Measurements from ENCODE around the gene USP6NL.

USP6NL gene

GRCh38 chr10:11539191-11539868 is 72.1 kb downstream of the USP6NL start:
- no peaks in the 10 kb centered on the region for H3K4me1 ChIP-seq (ENCODE audit: control insufficient read depth in 2 of 2, insufficient read depth in 2 of 2, low read length in 2 of 2)
- H3K9me3 ChIP-seq (ENCODE audit: control insufficient read depth in 2 of 2, low read length in 2 of 2), result no peaks in the 10 kb centered on the region
- H3K36me3 ChIP-seq (ENCODE audit: control insufficient read depth in 2 of 2, insufficient read depth in 2 of 2, low read length in 2 of 2), result no peaks in the 10 kb centered on the region
- no peak overlapping the region for H3K4me3 ChIP-seq (ENCODE audit: low read length in 2 of 2)
- no peaks in the 10 kb centered on the region for H3K27me3 ChIP-seq (ENCODE audit: control insufficient read depth in 2 of 2, insufficient read depth in 2 of 2, low read length in 2 of 2)
- H3K27ac ChIP-seq (ENCODE audit: low read depth in 2 of 2, low read length in 2 of 2), result peak overlapping the region in 1 of 2 donors; percentile 2
- no peak overlapping the region for H3K9ac ChIP-seq (ENCODE audit: low read depth in 1 of 2, low read length in 2 of 2)

GRCh38 chr10:11538834-11539190 is 72.6 kb downstream of the USP6NL start:
- peak overlapping the region in 1 of 2 donors; percentile 2 for H3K27ac ChIP-seq (ENCODE audit: low read depth in 2 of 2, low read length in 2 of 2)
- no peaks in the 10 kb centered on the region for H3K36me3 ChIP-seq (ENCODE audit: control insufficient read depth in 2 of 2, insufficient read depth in 2 of 2, low read length in 2 of 2)
- H3K4me3 ChIP-seq (ENCODE audit: low read length in 2 of 2), result no peak overlapping the region
- no peak overlapping the region for H3K9ac ChIP-seq (ENCODE audit: low read depth in 1 of 2, low read length in 2 of 2)
- no peaks in the 10 kb centered on the region for H3K4me1 ChIP-seq (ENCODE audit: control insufficient read depth in 2 of 2, insufficient read depth in 2 of 2, low read length in 2 of 2)
- no peaks in the 10 kb centered on the region for H3K9me3 ChIP-seq (ENCODE audit: control insufficient read depth in 2 of 2, low read length in 2 of 2)
- no peaks in the 10 kb centered on the region for H3K27me3 ChIP-seq (ENCODE audit: control insufficient read depth in 2 of 2, insufficient read depth in 2 of 2, low read length in 2 of 2)

GRCh38 chr10:11536228-11536627 is 75.2 kb downstream of the USP6NL start:
- H3K4me1 ChIP-seq (ENCODE audit: control insufficient read depth in 2 of 2, insufficient read depth in 2 of 2, low read length in 2 of 2), result peaks cover 0 to 3% of the 10 kb centered on the region in 2 donors
- no peaks in the 10 kb centered on the region for H3K27me3 ChIP-seq (ENCODE audit: control insufficient read depth in 2 of 2, insufficient read depth in 2 of 2, low read length in 2 of 2)
- H3K36me3 ChIP-seq (ENCODE audit: control insufficient read depth in 2 of 2, insufficient read depth in 2 of 2, low read length in 2 of 2), result no peaks in the 10 kb centered on the region
- no peak overlapping the region for H3K4me3 ChIP-seq (ENCODE audit: low read length in 2 of 2)
- no peak overlapping the region for H3K27ac ChIP-seq (ENCODE audit: low read depth in 2 of 2, low read length in 2 of 2)
- H3K9me3 ChIP-seq (ENCODE audit: control insufficient read depth in 2 of 2, low read length in 2 of 2), result no peaks in the 10 kb centered on the region
- H3K9ac ChIP-seq (ENCODE audit: low read depth in 1 of 2, low read length in 2 of 2), result no peak overlapping the region

- no peaks in the 10 kb centered on the region for H3K9me3 ChIP-seq (ENCODE audit: control insufficient read depth in 2 of 2, low read length in 2 of 2)
- H3K36me3 ChIP-seq (ENCODE audit: control insufficient read depth in 2 of 2, insufficient read depth in 2 of 2, low read length in 2 of 2), result no peaks in the 10 kb centered on the region
- peaks cover 0 to 3% of the 10 kb centered on the region in 2 donors for H3K4me1 ChIP-seq (ENCODE audit: control insufficient read depth in 2 of 2, insufficient read depth in 2 of 2, low read length in 2 of 2)
- H3K27me3 ChIP-seq (ENCODE audit: control insufficient read depth in 2 of 2, insufficient read depth in 2 of 2, low read length in 2 of 2), result no peaks in the 10 kb centered on the region
- no peak overlapping the region for H3K9ac ChIP-seq (ENCODE audit: low read depth in 1 of 2, low read length in 2 of 2)
- H3K4me3 ChIP-seq (ENCODE audit: low read length in 2 of 2), result no peak overlapping the region
- no peak overlapping the region for H3K27ac ChIP-seq (ENCODE audit: low read depth in 2 of 2, low read length in 2 of 2)
Observed at GRCh38 chr10:11535346-11535959, 76.0 kb downstream of the USP6NL start.

- no peaks in the 10 kb centered on the region for H3K36me3 ChIP-seq (ENCODE audit: control insufficient read depth in 2 of 2, insufficient read depth in 2 of 2, low read length in 2 of 2)
- peaks cover 3 to 5% of the 10 kb centered on the region in 2 donors for H3K4me1 ChIP-seq (ENCODE audit: control insufficient read depth in 2 of 2, insufficient read depth in 2 of 2, low read length in 2 of 2)
- no peaks in the 10 kb centered on the region for H3K9me3 ChIP-seq (ENCODE audit: control insufficient read depth in 2 of 2, low read length in 2 of 2)
- no peak overlapping the region for H3K9ac ChIP-seq (ENCODE audit: low read depth in 1 of 2, low read length in 2 of 2)
- H3K27me3 ChIP-seq (ENCODE audit: control insufficient read depth in 2 of 2, insufficient read depth in 2 of 2, low read length in 2 of 2), result no peaks in the 10 kb centered on the region
- no peak overlapping the region for H3K27ac ChIP-seq (ENCODE audit: low read depth in 2 of 2, low read length in 2 of 2)
- H3K4me3 ChIP-seq (ENCODE audit: low read length in 2 of 2), result no peak overlapping the region
Observed at GRCh38 chr10:11533328-11533781, 78.1 kb downstream of the USP6NL start.

- no peaks in the 10 kb centered on the region for H3K36me3 ChIP-seq (ENCODE audit: control insufficient read depth in 2 of 2, insufficient read depth in 2 of 2, low read length in 2 of 2)
- H3K4me3 ChIP-seq (ENCODE audit: low read length in 2 of 2), result peak overlapping the region in 1 of 2 donors; percentile 28
- no peak overlapping the region for H3K9ac ChIP-seq (ENCODE audit: low read depth in 1 of 2, low read length in 2 of 2)
- no peaks in the 10 kb centered on the region for H3K9me3 ChIP-seq (ENCODE audit: control insufficient read depth in 2 of 2, low read length in 2 of 2)
- peaks cover 3 to 7% of the 10 kb centered on the region in 2 donors for H3K4me1 ChIP-seq (ENCODE audit: control insufficient read depth in 2 of 2, insufficient read depth in 2 of 2, low read length in 2 of 2)
- no peaks in the 10 kb centered on the region for H3K27me3 ChIP-seq (ENCODE audit: control insufficient read depth in 2 of 2, insufficient read depth in 2 of 2, low read length in 2 of 2)
- H3K27ac ChIP-seq (ENCODE audit: low read depth in 2 of 2, low read length in 2 of 2), result no peak overlapping the region
Observed at GRCh38 chr10:11532306-11532705, 79.1 kb downstream of the USP6NL start.

- H3K36me3 ChIP-seq (ENCODE audit: control insufficient read depth in 2 of 2, insufficient read depth in 2 of 2, low read length in 2 of 2), result peaks cover 0 to 2% of the 10 kb centered on the region in 2 donors
- H3K27ac ChIP-seq (ENCODE audit: low read depth in 2 of 2, low read length in 2 of 2), result no peak overlapping the region
- no peak overlapping the region for H3K9ac ChIP-seq (ENCODE audit: low read depth in 1 of 2, low read length in 2 of 2)
- peaks cover 3 to 7% of the 10 kb centered on the region in 2 donors for H3K4me1 ChIP-seq (ENCODE audit: control insufficient read depth in 2 of 2, insufficient read depth in 2 of 2, low read length in 2 of 2)
- no peaks in the 10 kb centered on the region for H3K9me3 ChIP-seq (ENCODE audit: control insufficient read depth in 2 of 2, low read length in 2 of 2)
- no peak overlapping the region for H3K4me3 ChIP-seq (ENCODE audit: low read length in 2 of 2)
- H3K27me3 ChIP-seq (ENCODE audit: control insufficient read depth in 2 of 2, insufficient read depth in 2 of 2, low read length in 2 of 2), result no peaks in the 10 kb centered on the region
Observed at GRCh38 chr10:11530806-11531205, 80.6 kb downstream of the USP6NL start.

GRCh38 chr10:11529276-11529903 is 82.1 kb downstream of the USP6NL start:
- Histone ChIP-seq H3K27ac (ENCODE audit: low read depth in 2 of 2, low read length in 2 of 2) (no peak overlapping the region), H3K9ac (ENCODE audit: low read depth in 1 of 2, low read length in 2 of 2) (no peak overlapping the region), H3K4me3 (ENCODE audit: low read length in 2 of 2) (no peak overlapping the region), H3K27me3 (ENCODE audit: control insufficient read depth in 2 of 2, insufficient read depth in 2 of 2, low read length in 2 of 2) (no peaks in the 10 kb centered on the region), H3K9me3 (ENCODE audit: control insufficient read depth in 2 of 2, low read length in 2 of 2) (no peaks in the 10 kb centered on the region), H3K36me3 (ENCODE audit: control insufficient read depth in 2 of 2, insufficient read depth in 2 of 2, low read length in 2 of 2) (peaks cover 0 to 5% of the 10 kb centered on the region in 2 donors), H3K4me1 (ENCODE audit: control insufficient read depth in 2 of 2, insufficient read depth in 2 of 2, low read length in 2 of 2) (peaks cover 3 to 7% of the 10 kb centered on the region in 2 donors)

- Histone ChIP-seq H3K4me3 (ENCODE audit: low read length in 2 of 2) (peak overlapping the region in 1 of 2 donors; percentile 39), H3K27ac (ENCODE audit: low read depth in 2 of 2, low read length in 2 of 2) (peak overlapping the region; percentile 32 to 37)
Observed at GRCh38 chr10:11528286-11528685, 83.2 kb downstream of the USP6NL start.

GRCh38 chr10:11527691-11528255 is 83.7 kb downstream of the USP6NL start:
- H3K27ac ChIP-seq (ENCODE audit: low read depth in 2 of 2, low read length in 2 of 2), result peak overlapping the region; percentile 32 to 37
- H3K27me3 ChIP-seq (ENCODE audit: control insufficient read depth in 2 of 2, insufficient read depth in 2 of 2, low read length in 2 of 2), result no peaks in the 10 kb centered on the region
- H3K4me3 ChIP-seq (ENCODE audit: low read length in 2 of 2), result peak overlapping the region in 1 of 2 donors; percentile 39
- peaks cover 0 to 5% of the 10 kb centered on the region in 2 donors for H3K36me3 ChIP-seq (ENCODE audit: control insufficient read depth in 2 of 2, insufficient read depth in 2 of 2, low read length in 2 of 2)
- H3K9me3 ChIP-seq (ENCODE audit: control insufficient read depth in 2 of 2, low read length in 2 of 2), result no peaks in the 10 kb centered on the region
- peaks cover 3 to 7% of the 10 kb centered on the region in 2 donors for H3K4me1 ChIP-seq (ENCODE audit: control insufficient read depth in 2 of 2, insufficient read depth in 2 of 2, low read length in 2 of 2)
- peak overlapping the region in 1 of 2 donors; percentile 35 for H3K9ac ChIP-seq (ENCODE audit: low read depth in 1 of 2, low read length in 2 of 2)

More at GRCh38 chr10:11528286-11528685, 83.2 kb downstream of the USP6NL start:
- no peaks in the 10 kb centered on the region for H3K9me3 ChIP-seq (ENCODE audit: control insufficient read depth in 2 of 2, low read length in 2 of 2)
- H3K4me1 ChIP-seq (ENCODE audit: control insufficient read depth in 2 of 2, insufficient read depth in 2 of 2, low read length in 2 of 2), result peaks cover 1 to 7% of the 10 kb centered on the region in 2 donors
- no peaks in the 10 kb centered on the region for H3K27me3 ChIP-seq (ENCODE audit: control insufficient read depth in 2 of 2, insufficient read depth in 2 of 2, low read length in 2 of 2)
- H3K36me3 ChIP-seq (ENCODE audit: control insufficient read depth in 2 of 2, insufficient read depth in 2 of 2, low read length in 2 of 2), result peaks cover 0 to 5% of the 10 kb centered on the region in 2 donors
- H3K9ac ChIP-seq (ENCODE audit: low read depth in 1 of 2, low read length in 2 of 2), result no peak overlapping the region
